Right lobe of liver (tissue), 4 donors: Measurements from ENCODE around the gene TOB2.

Experiments used
- POLR2A ChIP-seq: fragments of 450-650 bp; IDR thresholded peaks from one replicate; pipeline ENCODE4 v1.6.1; 2017; ENCODE audit warnings: antibody characterized with exemption, mild to moderate bottlenecking
- TF ChIP-seq, protein P1 (sequence below), 4 donors: fragments of 200-600 bp in 3 of 4; fragments of 450-650 bp in 1 of 4; IDR thresholded peaks; one replicate each; pipeline versions ENCODE4 v1.5.1 to v1.8.0; 2016 to 2022; ENCODE audit warnings: antibody characterized with exemption in 4 of 4, mild to moderate bottlenecking in 2 of 4
- donor health status: DM: no; HTN: no; CAD: no.
- donor health status: DM: no; HTN: no; CAD: no.
- donor health status: DM: no; HTN: yes; CAD: no.

DNA sequence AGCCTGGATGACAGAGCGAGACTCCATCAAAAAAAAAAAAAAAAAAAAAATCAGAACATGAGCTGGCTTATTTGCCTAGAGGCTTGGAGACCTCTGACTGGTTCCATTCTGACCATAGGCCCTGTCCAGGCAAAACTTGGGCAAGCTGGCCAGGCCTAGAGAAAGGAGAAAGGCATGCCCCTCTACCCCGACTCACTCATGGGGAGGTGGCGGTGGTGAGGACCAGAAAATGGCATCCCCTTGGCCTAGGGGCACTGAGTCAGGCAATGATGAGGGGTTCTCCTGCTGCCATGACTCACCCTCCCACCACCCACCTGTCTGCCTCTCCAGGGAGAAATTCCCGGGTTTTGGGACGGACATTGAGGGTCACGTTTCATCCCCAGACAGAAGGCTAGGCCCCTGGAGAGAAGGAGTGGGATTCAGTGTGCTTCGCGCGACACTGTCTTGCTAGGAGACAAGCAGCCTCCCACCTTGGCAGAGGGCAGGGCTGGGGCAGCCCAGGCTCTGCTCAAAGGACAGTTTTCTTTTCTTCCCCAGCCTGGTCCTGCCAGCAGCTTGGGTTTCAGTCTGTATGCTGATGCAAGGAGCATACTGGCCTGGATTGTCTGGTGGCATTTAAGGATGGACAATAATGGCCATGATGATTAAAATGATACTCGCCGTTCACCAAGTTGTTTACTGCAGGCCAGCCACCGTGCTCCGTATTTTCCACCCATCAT, 17.2 kb downstream of the TOB2 start:
- TF ChIP-seq POLR2A, result no peak
- TF ChIP-seq, protein P1, sequence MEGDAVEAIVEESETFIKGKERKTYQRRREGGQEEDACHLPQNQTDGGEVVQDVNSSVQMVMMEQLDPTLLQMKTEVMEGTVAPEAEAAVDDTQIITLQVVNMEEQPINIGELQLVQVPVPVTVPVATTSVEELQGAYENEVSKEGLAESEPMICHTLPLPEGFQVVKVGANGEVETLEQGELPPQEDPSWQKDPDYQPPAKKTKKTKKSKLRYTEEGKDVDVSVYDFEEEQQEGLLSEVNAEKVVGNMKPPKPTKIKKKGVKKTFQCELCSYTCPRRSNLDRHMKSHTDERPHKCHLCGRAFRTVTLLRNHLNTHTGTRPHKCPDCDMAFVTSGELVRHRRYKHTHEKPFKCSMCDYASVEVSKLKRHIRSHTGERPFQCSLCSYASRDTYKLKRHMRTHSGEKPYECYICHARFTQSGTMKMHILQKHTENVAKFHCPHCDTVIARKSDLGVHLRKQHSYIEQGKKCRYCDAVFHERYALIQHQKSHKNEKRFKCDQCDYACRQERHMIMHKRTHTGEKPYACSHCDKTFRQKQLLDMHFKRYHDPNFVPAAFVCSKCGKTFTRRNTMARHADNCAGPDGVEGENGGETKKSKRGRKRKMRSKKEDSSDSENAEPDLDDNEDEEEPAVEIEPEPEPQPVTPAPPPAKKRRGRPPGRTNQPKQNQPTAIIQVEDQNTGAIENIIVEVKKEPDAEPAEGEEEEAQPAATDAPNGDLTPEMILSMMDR (IDR thresholded peaks at IDR 0.05), result no peak
